Measurements from ENCODE around the gene RCCD1. TPM values are rescaled to one million over a fixed set of nuclear protein-coding genes. Genes with fewer than 3 reads are reported as not detected.
A peak's percentile ranks its signal among the peaks of the same experiment; 100 is the strongest.

The RCCD1 gene
- total and polyA plus RNA-seq, 2 of the 8 experiments (the other 6 are each of a cell fraction or from before 2014, with no cell fraction given): 9.9 to 18.8 TPM

GRCh38 chr15:90957031-90957790, 2.5 kb downstream of the RCCD1 start:
- Histone ChIP-seq H2BK5ac (ENCODE audit: low read depth, low read length) (0 out of 2 replicates have a peak overlapping the region, but pooled peaks have one; percentile 8), H2BK120ac (replicated peaks; ENCODE audit: low read depth, low read length) (no peak overlapping the region), H2BK15ac (ENCODE audit: low read length) (peak overlapping the region; percentile 29; the same call in 1 of the 2 replicates), H3K56ac (replicated peaks; ENCODE audit: insufficient read length, low read depth, low read length) (peak overlapping the region; percentile 33), H4K20me1 (replicated peaks in 1 of 2; ENCODE audit: control insufficient read depth in 1 of 2, insufficient read depth in 2 of 2, low read length in 2 of 2) (peaks cover 1 to 9% of the 10 kb centered on the region in 2 experiments), H3K4me3 (ENCODE audit: extremely low read depth in 1 of 4, insufficient read depth in 2 of 4, low read depth in 3 of 4, low read length in 4 of 4) (peak overlapping the region; percentile 48 to 72 (median 60)), H2BK20ac (ENCODE audit: low read length) (no peak overlapping the region), H4K91ac (replicated peaks; ENCODE audit: insufficient read length, low read length) (peak overlapping the region; percentile 51), H2AK5ac (ENCODE audit: low read depth, low read length) (no peak overlapping the region), H3K23me2 (ENCODE audit: low read depth, low read length) (peaks cover 14% of the 10 kb centered on the region; the same call in 1 of the 2 replicates), H3K79me2 (ENCODE audit: control insufficient read depth in 1 of 2, insufficient read depth in 2 of 2, low read length in 2 of 2) (no peaks in the 10 kb centered on the region), H3K18ac (ENCODE audit: extremely low read depth, low read length) (peak overlapping the region; percentile 25; the same call in 1 of the 2 replicates), H3K9ac (replicated peaks in 1 of 4; ENCODE audit: extremely low read depth in 1 of 4, low read depth in 3 of 4, low read length in 3 of 4) (peak overlapping the region; percentile 38 to 91 (median 77); a peak in 6 of 7 replicates), H3K27ac (ENCODE audit: low read depth, low read length) (no peak overlapping the region; the same call in 1 of the 2 replicates), H3K4me2 (ENCODE audit: insufficient read depth in 1 of 2, low read depth in 2 of 2, low read length in 2 of 2) (peak overlapping the region; percentile 82 to 98), H3K9me3 (ENCODE audit: insufficient read depth in 2 of 2, low read depth in 1 of 2, low read length in 1 of 2) (no peaks in the 10 kb centered on the region), H4K8ac (ENCODE audit: extremely low read depth, insufficient read depth, low read length) (peak overlapping the region; percentile 89), H3K14ac (ENCODE audit: insufficient read length) (no peak overlapping the region), H3K36me3 (ENCODE audit: control insufficient read depth in 2 of 4, insufficient read depth in 4 of 4, low read length in 3 of 4) (peaks cover 0 to 30% (median 20%) of the 10 kb centered on the region in 4 experiments), H3K4ac (replicated peaks; ENCODE audit: insufficient read length, low read depth, low read length) (no peak overlapping the region), H4K5ac (ENCODE audit: insufficient read length, low read depth, low read length) (peak overlapping the region; percentile 46), H3K4me1 (replicated peaks in 1 of 4; ENCODE audit: control insufficient read depth in 3 of 4, insufficient read depth in 4 of 4, low read length in 3 of 4) (peaks cover 0 to 15% (median 8%) of the 10 kb centered on the region in 4 experiments; a peak in 6 of 7 replicates), H3K27me3 (replicated peaks in 1 of 4; ENCODE audit: control insufficient read depth in 3 of 4, extremely low read depth in 1 of 4, insufficient read depth in 3 of 4, low read length in 3 of 4) (no peaks in the 10 kb centered on the region), H2BK12ac (ENCODE audit: low read depth, low read length) (peak overlapping the region; percentile 50; the same call in 1 of the 2 replicates), H3K23ac (ENCODE audit: insufficient read length) (no peak overlapping the region), H3K79me1 (ENCODE audit: low read depth, low read length) (peaks cover 3% of the 10 kb centered on the region; the same call in 1 of the 2 replicates), H2AFZ (ENCODE audit: low read length) (0 out of 2 replicates have a peak overlapping the region, but pooled peaks have one; percentile 16)
- ChIA-PET POLR2A (ENCODE audit: partially characterized antibody) (interaction anchor here (0.7 to 2.8 kb wide), 17 partner anchors 9 to 690 kb away, joined by 3 to 20 read pairs (median 3); partner anchors contain the start of genes HDDC3 and PRC1), CTCF (ENCODE audit: partially characterized antibody) (interaction anchor here (0.7 to 19.2 kb wide), 35 partner anchors 9 to 318 kb away, joined by 3 to 306 read pairs (median 5); partner anchors contain the start of genes HDDC3, MAN2A2 and UNC45A)
- DNase-seq (ENCODE audit: low read depth in 1 of 2, low spot score in 2 of 2) (peak in 1 of 2 experiments; percentile 74), FAIRE-seq (no peak)
- 8% methylated on average over 58 of the region's 63 CpGs; no CpG with 5 or more reads in 1 of the 2 experiments for WGBS, 2 experiments (ENCODE audit: extremely low coverage in 1 of 2, insufficient coverage in 1 of 2, insufficient read length in 1 of 2, insufficient replicate concordance in 2 of 2, low coverage in 1 of 2, low lambda C conversion rate in 2 of 2, missing lambda C conversion rate in 1 of 2)
- peak; percentile 52 for TF ChIP-seq KDM4A (IDR thresholded peaks at IDR 0.05; ENCODE audit: low read depth, low read length, severe bottlenecking)
- TF ChIP-seq JUN (IDR thresholded peaks at IDR 0.05; ENCODE audit: low read depth, low read length): no peak
- TF ChIP-seq EP300 (IDR thresholded peaks at IDR 0.05; ENCODE audit: borderline replicate concordance in 1 of 2, low read depth in 2 of 2, low read length in 2 of 2): no peak
- TF ChIP-seq, protein P1, sequence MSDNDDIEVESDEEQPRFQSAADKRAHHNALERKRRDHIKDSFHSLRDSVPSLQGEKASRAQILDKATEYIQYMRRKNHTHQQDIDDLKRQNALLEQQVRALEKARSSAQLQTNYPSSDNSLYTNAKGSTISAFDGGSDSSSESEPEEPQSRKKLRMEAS (IDR thresholded peaks at IDR 0.05): peak; percentile 89
- TF ChIP-seq CTCF (IDR thresholded peaks at IDR 0.05; ENCODE audit: control extremely low read depth in 1 of 3, insufficient read depth in 1 of 3, low read depth in 1 of 3, low read length in 3 of 3): no peak
- no peak for TF ChIP-seq SIX5 (IDR thresholded peaks at IDR 0.05; ENCODE audit: low read depth, low read length)
- peak; percentile 46 for TF ChIP-seq ASH2L (IDR thresholded peaks at IDR 0.05; ENCODE audit: low read length)

All from H1 (cell line).